Smooth muscle cell (in vitro differentiated cells): ENCODE measurements around the gene ZHX3. TPM values are rescaled to one million over a fixed set of nuclear protein-coding genes. Genes with fewer than 3 reads are reported as not detected.

Source experiments
- DNase-seq: peaks from one replicate; lab custom pipeline; 2025; ENCODE audit not compliant: unreplicated experiment; lab: John Stamatoyannopoulos, UW
- H2AFZ ChIP-seq: fragments of 200-600 bp; sonication (generic); 2 replicates; pipeline ENCODE4 v1.6.0; 2016; ENCODE audit warnings: antibody characterized with exemption, low read depth, mild to moderate bottlenecking
- H3F3A ChIP-seq: fragments of 200-600 bp; sonication (generic); 2 replicates; pipeline ENCODE4 v1.6.0; 2017; ENCODE audit warnings: antibody characterized with exemption, low read depth
- H3K27ac ChIP-seq: fragments of 200-600 bp; sonication (generic); 2 replicates; pipeline ENCODE4 v1.5.1; 2016; ENCODE audit warnings: low read depth, mild to moderate bottlenecking
- H3K27me3 ChIP-seq: fragments of 200-600 bp; sonication (generic); 2 replicates; pipeline ENCODE4 v1.6.1; 2016; ENCODE audit warnings: low read depth, mild to moderate bottlenecking
- H3K36me3 ChIP-seq: fragments of 200-600 bp; sonication (generic); 2 replicates; pipeline ENCODE4 v1.5.1; 2016; ENCODE audit warnings: low read depth
- H3K4me1 ChIP-seq: fragments of 200-600 bp; sonication (generic); 2 replicates; pipeline ENCODE4 v1.5.1; 2016; ENCODE audit warnings: low read depth
- H3K4me2 ChIP-seq: fragments of 200-600 bp; sonication (generic); 2 replicates; pipeline ENCODE4 v1.6.0; 2016; ENCODE audit warnings: mild to moderate bottlenecking
- H3K4me3 ChIP-seq: fragments of 200-600 bp; sonication (generic); 2 replicates; pipeline ENCODE4 v1.5.1; 2016; ENCODE audit warnings: mild to moderate bottlenecking
- H3K79me2 ChIP-seq: fragments of 200-600 bp; sonication (generic); 2 replicates; pipeline ENCODE4 v1.6.0; 2016; ENCODE audit warnings: low read depth, mild to moderate bottlenecking
- H3K9ac ChIP-seq: fragments of 200-600 bp; sonication (generic); 2 replicates; pipeline ENCODE4 v1.6.0; 2016; ENCODE audit warnings: low read depth
- H3K9me3 ChIP-seq: fragments of 200-600 bp; sonication (generic); replicated peaks from 2 replicates; pipeline ENCODE4 v1.5.1; 2016; ENCODE audit warnings: low read depth
- H4K20me1 ChIP-seq: fragments of 200-600 bp; sonication (generic); 2 replicates; pipeline ENCODE4 v1.6.0; 2016; ENCODE audit warnings: low read depth
- CTCF ChIP-seq: fragments of 200-600 bp; sonication (generic); IDR thresholded peaks from 2 replicates; pipeline ENCODE4 v1.5.1; 2017; ENCODE audit warnings: borderline replicate concordance, mild to moderate bottlenecking, antibody characterized with exemption; ENCODE audit not compliant: insufficient read depth, poor library complexity, severe bottlenecking
- WGBS: methylation state at CpG from one replicate; pipeline ENCODE4 v1.1.7; 2016; ENCODE audit warnings: low lambda C conversion rate; 5-methylcytosine and 5-hydroxymethylcytosine counted together
- polyA plus RNA-seq: library from polyadenylated mRNA; unstranded; fragments of >200 nt; fragmentation: Nextera tagmentation; extraction: Ambion mirVana; gene quantifications from 2 replicates; pipeline ENCODE4 v1.2.1, GENCODE V29; 2016
- total RNA-seq: library from RNA; depleted of rRNA; stranded (reverse); fragments of >200 nt; gene quantifications from 2 replicates; pipeline ENCODE4 v1.2.3, GENCODE V29; 2014

Gene ZHX3
- total and polyA plus RNA-seq, 2 experiments from 2014 or later, result 10.1 to 17.1 TPM

GRCh38 chr20:41182296-41183212, 135.0 kb downstream of the ZHX3 start:
- Histone ChIP-seq H3K36me3 (no peaks in the 10 kb centered on the region), H3K27ac (no peak overlapping the region), H3K4me1 (peaks cover 12% of the 10 kb centered on the region), H3K9me3 (no peaks in the 10 kb centered on the region), H3F3A (no peaks in the 10 kb centered on the region), H2AFZ (no peak overlapping the region), H4K20me1 (no peaks in the 10 kb centered on the region), H3K4me3 (no peak overlapping the region), H3K79me2 (no peaks in the 10 kb centered on the region), H3K4me2 (no peak overlapping the region), H3K27me3 (no peaks in the 10 kb centered on the region), H3K9ac (no peak overlapping the region)
- no peak for TF ChIP-seq CTCF
- DNase-seq, result no peak
- WGBS, result 93% methylated on average over 10 of the region's 10 CpGs

GRCh38 chr20:41181567-41181966, 136.0 kb downstream of the ZHX3 start:
- TF ChIP-seq CTCF, result no peak
- H3K27me3 ChIP-seq, result no peaks in the 10 kb centered on the region
- no peaks in the 10 kb centered on the region for H3K79me2 ChIP-seq
- no peak overlapping the region for H3K4me3 ChIP-seq
- no peaks in the 10 kb centered on the region for H4K20me1 ChIP-seq
- no peaks in the 10 kb centered on the region for H3F3A ChIP-seq
- H3K4me1 ChIP-seq, result peaks cover 12% of the 10 kb centered on the region
- DNase-seq, result no peak
- no peak overlapping the region for H3K27ac ChIP-seq
- no peaks in the 10 kb centered on the region for H3K36me3 ChIP-seq
- H2AFZ ChIP-seq, result no peak overlapping the region
- H3K9me3 ChIP-seq, result no peaks in the 10 kb centered on the region
- 91% methylated on average over 3 of the region's 3 CpGs for WGBS
- H3K4me2 ChIP-seq, result no peak overlapping the region
- no peak overlapping the region for H3K9ac ChIP-seq

- TF ChIP-seq CTCF, result no peak
- H3K27ac ChIP-seq, result no peak overlapping the region
- H3K4me2 ChIP-seq, result no peak overlapping the region
- no peaks in the 10 kb centered on the region for H4K20me1 ChIP-seq
- no peaks in the 10 kb centered on the region for H3K79me2 ChIP-seq
- H2AFZ ChIP-seq, result no peak overlapping the region
- WGBS, result 88% methylated on average over 6 of the region's 6 CpGs
- H3K9me3 ChIP-seq, result no peaks in the 10 kb centered on the region
- DNase-seq, result no peak
- H3K27me3 ChIP-seq, result no peaks in the 10 kb centered on the region
- H3F3A ChIP-seq, result no peaks in the 10 kb centered on the region
- no peak overlapping the region for H3K9ac ChIP-seq
- H3K4me1 ChIP-seq, result peaks cover 12% of the 10 kb centered on the region
- no peaks in the 10 kb centered on the region for H3K36me3 ChIP-seq
- H3K4me3 ChIP-seq, result no peak overlapping the region
These were observed 136.8 kb downstream of the ZHX3 start for GRCh38 chr20:41180599-41181333.
